Left lung (tissue), 10 donors: Measurements from ENCODE around the gene LIMS1. TPM values are rescaled to one million over a fixed set of nuclear protein-coding genes. Genes with fewer than 3 reads are reported as not detected.
A peak's percentile ranks its signal among the peaks of the same experiment; 100 is the strongest.
"Not testable (repeated sequence)": the region's sequence is repeated elsewhere in the genome, so short reads cannot be mapped to it uniquely, and the experiment has no call there.

ENCODE experiments used
- ATAC-seq: fragments of 200-7000 bp; cut with Tn5 transposase; one replicate; pipeline ENCODE4 v1.9.1; 2020; ENCODE audit warnings: moderate library complexity
- DNase-seq, 4 donors: peaks; one replicate each; pipeline ENCODE4 v3.0.0-alpha.2; 2013 to 2020
- H3K27ac ChIP-seq, 2 donors: fragments of 200-600 bp; sonication (generic) in 1 of 2; one replicate each; pipeline versions ENCODE4 v1.5.0 to v1.8.0; 2020 to 2021
- H3K27me3 ChIP-seq, 2 donors: fragments of 200-600 bp; sonication (generic) in 1 of 2; one replicate each; pipeline versions ENCODE4 v1.5.0 to v1.8.0; 2020 to 2021
- H3K36me3 ChIP-seq, 2 donors: fragments of 200-600 bp; sonication (generic) in 1 of 2; one replicate each; pipeline versions ENCODE4 v1.5.0 to v1.8.0; 2020 to 2021
- H3K4me1 ChIP-seq, 2 donors: fragments of 200-600 bp; one replicate each; pipeline ENCODE4 v1.8.0; 2021
- H3K4me3 ChIP-seq, 2 donors: fragments of 200-600 bp; sonication (generic) in 1 of 2; one replicate each; pipeline versions ENCODE4 v1.5.0 to v1.8.0; 2020 to 2021; ENCODE audit warnings: mild to moderate bottlenecking in 1 of 2
- H3K9me3 ChIP-seq, 2 donors: fragments of 200-600 bp; sonication (generic) in 1 of 2; one replicate each; pipeline versions ENCODE4 v1.5.0 to v1.8.0; 2020 to 2021
- intact Hi-C, 2 donors: fragments of 100-400 bp; cut with DNase I; formaldehyde crosslinking; loops; one replicate each; pipeline versions ENCODE4 v1.11.2 to v1.14.2; 2022
- polyA plus RNA-seq, 6 donors: library from polyadenylated mRNA; unstranded; fragments of 120-200 nt; gene quantifications; one replicate each; pipeline ENCODE4 v1.2.1, GENCODE V29; 2013; ENCODE audit not compliant: insufficient read length in 6 of 6
- total RNA-seq, 2 donors: library from RNA; stranded (reverse); fragmentation: NEBNext Ultra II Directional; extraction: Animal tissue kit (Norgen Biotek cat#: 25700); gene quantifications; one replicate each; pipeline ENCODE4 v1.2.1, GENCODE V29; 2021
- donor health status: DM: no; HTN: yes; CAD: no.
- donor health status: DM: no; HTN: no; CAD: no.

LIMS1 gene
- total and polyA plus RNA-seq, 8 donors: 63.2 to 122 (median 70.4) TPM

GRCh38 chr2:108657517-108657916 lies 123.2 kb downstream of the LIMS1 start:
- DNase-seq, H3K36me3 ChIP-seq, H3K4me3 ChIP-seq, intact Hi-C loops, ATAC-seq, H3K9me3 ChIP-seq, H3K27me3 ChIP-seq: not testable (repeated sequence)
- Histone ChIP-seq H3K4me1 (peaks cover 0 to 18% of the 10 kb centered on the region in 2 donors), H3K27ac (peak overlapping the region in 1 of 2 donors; percentile 45)

- ATAC-seq, DNase-seq, H3K4me3 ChIP-seq, H3K27ac ChIP-seq, H3K27me3 ChIP-seq, intact Hi-C loops, H3K36me3 ChIP-seq, H3K9me3 ChIP-seq: not testable (repeated sequence)
- peaks cover 0 to 24% of the 10 kb centered on the region in 2 donors for H3K4me1 ChIP-seq
Measured at GRCh38 chr2:108658553-108658952, 124.3 kb downstream of the LIMS1 start.

GRCh38 chr2:108661493-108661892 lies 127.2 kb downstream of the LIMS1 start:
- H3K27ac ChIP-seq: peak overlapping the region; percentile 56 to 57
- not testable (repeated sequence) for H3K27me3 ChIP-seq

GRCh38 chr2:108662207-108662612 lies 127.9 kb downstream of the LIMS1 start:
- H3K27me3 ChIP-seq, H3K9me3 ChIP-seq, H3K4me3 ChIP-seq, H3K36me3 ChIP-seq, DNase-seq, intact Hi-C loops: not testable (repeated sequence)
- H3K27ac ChIP-seq: peak overlapping the region; percentile 56 to 57
- peak; percentile 80 for ATAC-seq
- peaks cover 0 to 35% of the 10 kb centered on the region in 2 donors for H3K4me1 ChIP-seq

More at GRCh38 chr2:108661493-108661892, 127.2 kb downstream of the LIMS1 start:
- DNase-seq, H3K36me3 ChIP-seq, H3K4me3 ChIP-seq, H3K9me3 ChIP-seq, ATAC-seq, intact Hi-C loops: not testable (repeated sequence)
- H3K4me1 ChIP-seq: peaks cover 0 to 35% of the 10 kb centered on the region in 2 donors

- H3K27ac ChIP-seq: peak overlapping the region; percentile 37 to 56
- H3K9me3 ChIP-seq, DNase-seq, H3K27me3 ChIP-seq, intact Hi-C loops, H3K36me3 ChIP-seq, ATAC-seq, H3K4me3 ChIP-seq: not testable (repeated sequence)
- H3K4me1 ChIP-seq: peaks cover 0 to 33% of the 10 kb centered on the region in 2 donors
Measured at GRCh38 chr2:108663346-108663745, 129.1 kb downstream of the LIMS1 start.

- intact Hi-C loops, DNase-seq: not testable (repeated sequence)
- H3K27ac ChIP-seq: peak overlapping the region in 1 of 2 donors; percentile 37
Measured at GRCh38 chr2:108664089-108664488, 129.8 kb downstream of the LIMS1 start.

GRCh38 chr2:108664979-108665378 lies 130.7 kb downstream of the LIMS1 start:
- intact Hi-C loops: not testable (repeated sequence)

More at GRCh38 chr2:108664089-108664488, 129.8 kb downstream of the LIMS1 start:
- H3K9me3 ChIP-seq, ATAC-seq, H3K27me3 ChIP-seq, H3K4me3 ChIP-seq, H3K36me3 ChIP-seq: not testable (repeated sequence)
- H3K4me1 ChIP-seq: peaks cover 0 to 33% of the 10 kb centered on the region in 2 donors

GRCh38 chr2:108665975-108666374 lies 131.7 kb downstream of the LIMS1 start:
- H3K4me3 ChIP-seq, H3K9me3 ChIP-seq, H3K36me3 ChIP-seq, ATAC-seq, DNase-seq, H3K27me3 ChIP-seq, intact Hi-C loops: not testable (repeated sequence)
- peak overlapping the region in 1 of 2 donors; percentile 45 for H3K27ac ChIP-seq
- H3K4me1 ChIP-seq: peaks cover 0 to 33% of the 10 kb centered on the region in 2 donors

More at GRCh38 chr2:108664979-108665378, 130.7 kb downstream of the LIMS1 start:
- H3K4me1 ChIP-seq: peaks cover 0 to 33% of the 10 kb centered on the region in 2 donors
- H3K27ac ChIP-seq, H3K27me3 ChIP-seq, H3K4me3 ChIP-seq, DNase-seq, H3K9me3 ChIP-seq, ATAC-seq, H3K36me3 ChIP-seq: not testable (repeated sequence)

GRCh38 chr2:108667140-108667539 lies 132.9 kb downstream of the LIMS1 start:
- H3K9me3 ChIP-seq, H3K36me3 ChIP-seq, intact Hi-C loops, H3K4me3 ChIP-seq, H3K27ac ChIP-seq, H3K27me3 ChIP-seq: not testable (repeated sequence)
- peaks cover 0 to 25% of the 10 kb centered on the region in 2 donors for H3K4me1 ChIP-seq
- ATAC-seq (peak; percentile 68), DNase-seq (peak in 1 of 4 donors; percentile 19)

- H3K9me3 ChIP-seq, H3K27ac ChIP-seq, ATAC-seq, H3K4me1 ChIP-seq, intact Hi-C loops, DNase-seq, H3K4me3 ChIP-seq, H3K27me3 ChIP-seq: not testable (repeated sequence)
- peaks cover 0 to 15% of the 10 kb centered on the region in 2 donors for H3K36me3 ChIP-seq
Measured at GRCh38 chr2:108670282-108670681, 136.0 kb downstream of the LIMS1 start.

GRCh38 chr2:108672200-108672805 lies 138.0 kb downstream of the LIMS1 start:
- DNase-seq, H3K4me1 ChIP-seq, H3K27ac ChIP-seq, H3K27me3 ChIP-seq, intact Hi-C loops, H3K4me3 ChIP-seq, H3K9me3 ChIP-seq, ATAC-seq: not testable (repeated sequence)
- H3K36me3 ChIP-seq: peaks cover 0 to 30% of the 10 kb centered on the region in 2 donors

GRCh38 chr2:108676522-108676921 lies 142.3 kb downstream of the LIMS1 start:
- intact Hi-C loops: not testable (repeated sequence)

GRCh38 chr2:108677239-108677744 lies 143.0 kb downstream of the LIMS1 start:
- Histone ChIP-seq H3K4me1 (peaks cover 0 to 21% of the 10 kb centered on the region in 2 donors), H3K36me3 (peaks cover 0 to 60% of the 10 kb centered on the region in 2 donors), H3K27ac (peak overlapping the region in 1 of 2 donors; percentile 46)
- H3K27me3 ChIP-seq, ATAC-seq, DNase-seq, H3K4me3 ChIP-seq, intact Hi-C loops, H3K9me3 ChIP-seq: not testable (repeated sequence)

More at GRCh38 chr2:108676522-108676921, 142.3 kb downstream of the LIMS1 start:
- DNase-seq, H3K9me3 ChIP-seq, H3K4me3 ChIP-seq, H3K27me3 ChIP-seq, ATAC-seq, H3K27ac ChIP-seq: not testable (repeated sequence)
- Histone ChIP-seq H3K4me1 (peaks cover 0 to 21% of the 10 kb centered on the region in 2 donors), H3K36me3 (peaks cover 0 to 53% of the 10 kb centered on the region in 2 donors)
